Measurements from ENCODE around the gene ALPG. TPM values are rescaled to one million over a fixed set of nuclear protein-coding genes. Genes with fewer than 3 reads are reported as not detected.
"Not testable (repeated sequence)": the region's sequence is repeated elsewhere in the genome, so short reads cannot be mapped to it uniquely, and the experiment has no call there.

ALPG gene
- total RNA-seq, 2 donors from 2014 or later = not detected

- Histone ChIP-seq H3K27me3 (ENCODE audit: control insufficient read depth, insufficient read depth, low read length, poor library complexity, severe bottlenecking) (no peaks in the 10 kb centered on the region), H3K9me3 (ENCODE audit: control insufficient read depth, low read length) (no peaks in the 10 kb centered on the region), H3K4me3 (ENCODE audit: low read length) (no peak overlapping the region), H3K4me1 (ENCODE audit: control insufficient read depth, insufficient read depth, low read length) (no peaks in the 10 kb centered on the region), H3K9ac (ENCODE audit: extremely low read depth, low read length, poor library complexity, severe bottlenecking) (no peak overlapping the region), H3K36me3 (ENCODE audit: control insufficient read depth, insufficient read depth, low read length) (no peaks in the 10 kb centered on the region), H3K27ac (ENCODE audit: low read depth, low read length) (no peak overlapping the region)
- peaks cover 4% of the 10 kb centered on the region for H3K4me1 Mint-ChIP-seq
- peaks cover 16% of the 10 kb centered on the region for H3K27me3 Mint-ChIP-seq (ENCODE audit: insufficient read depth)
- TF ChIP-seq, protein P1, sequence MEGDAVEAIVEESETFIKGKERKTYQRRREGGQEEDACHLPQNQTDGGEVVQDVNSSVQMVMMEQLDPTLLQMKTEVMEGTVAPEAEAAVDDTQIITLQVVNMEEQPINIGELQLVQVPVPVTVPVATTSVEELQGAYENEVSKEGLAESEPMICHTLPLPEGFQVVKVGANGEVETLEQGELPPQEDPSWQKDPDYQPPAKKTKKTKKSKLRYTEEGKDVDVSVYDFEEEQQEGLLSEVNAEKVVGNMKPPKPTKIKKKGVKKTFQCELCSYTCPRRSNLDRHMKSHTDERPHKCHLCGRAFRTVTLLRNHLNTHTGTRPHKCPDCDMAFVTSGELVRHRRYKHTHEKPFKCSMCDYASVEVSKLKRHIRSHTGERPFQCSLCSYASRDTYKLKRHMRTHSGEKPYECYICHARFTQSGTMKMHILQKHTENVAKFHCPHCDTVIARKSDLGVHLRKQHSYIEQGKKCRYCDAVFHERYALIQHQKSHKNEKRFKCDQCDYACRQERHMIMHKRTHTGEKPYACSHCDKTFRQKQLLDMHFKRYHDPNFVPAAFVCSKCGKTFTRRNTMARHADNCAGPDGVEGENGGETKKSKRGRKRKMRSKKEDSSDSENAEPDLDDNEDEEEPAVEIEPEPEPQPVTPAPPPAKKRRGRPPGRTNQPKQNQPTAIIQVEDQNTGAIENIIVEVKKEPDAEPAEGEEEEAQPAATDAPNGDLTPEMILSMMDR (conservative IDR thresholded peaks at IDR 0.05) = no peak
- no peak for DNase-seq
- H3K27ac Mint-ChIP-seq = no peak overlapping the region
- no peaks in the 10 kb centered on the region for H3K9me3 Mint-ChIP-seq
- no peak overlapping the region for H3K4me3 Mint-ChIP-seq
- 87 to 100% methylated on average over 1 to 17 of the region's 17 CpGs for WGBS, 2 experiments (ENCODE audit: insufficient coverage in 1 of 2, insufficient read length in 1 of 2)
- H3K36me3 Mint-ChIP-seq (ENCODE audit: low read depth) = no peaks in the 10 kb centered on the region
Observed at GRCh38 chr2:232377841-232378734, 28.6 kb upstream of the ALPG start.

DNA sequence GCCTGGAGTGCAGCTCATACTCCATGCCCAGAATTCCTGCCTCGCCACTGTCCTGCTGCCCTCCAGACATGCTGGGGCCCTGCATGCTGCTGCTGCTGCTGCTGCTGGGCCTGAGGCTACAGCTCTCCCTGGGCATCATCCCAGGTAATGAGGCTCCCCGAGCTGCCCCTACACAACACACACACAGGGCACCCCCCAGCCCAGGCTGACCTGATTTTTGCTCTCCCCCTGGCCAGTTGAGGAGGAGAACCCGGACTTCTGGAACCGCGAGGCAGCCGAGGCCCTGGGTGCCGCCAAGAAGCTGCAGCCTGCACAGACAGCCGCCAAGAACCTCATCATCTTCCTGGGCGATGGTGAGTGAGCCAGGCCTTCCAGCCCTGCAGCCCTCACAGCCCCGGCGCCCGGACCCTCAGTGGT, 27.9 kb upstream of the ALPG start, which contains the start of gene ALPP:
ALPP (plus strand) TSS at position 17 of the 417 bp plus-strand sequence; CDS start at position 69, 52 bp downstream.
- not testable (repeated sequence) for DNase-seq; H3K9ac ChIP-seq (ENCODE audit: extremely low read depth, low read length, poor library complexity, severe bottlenecking); H3K4me3 ChIP-seq (ENCODE audit: low read length); H3K4me1 ChIP-seq (ENCODE audit: control insufficient read depth, insufficient read depth, low read length); H3K27ac ChIP-seq (ENCODE audit: low read depth, low read length); H3K9me3 Mint-ChIP-seq; H3K27ac Mint-ChIP-seq; H3K36me3 Mint-ChIP-seq (ENCODE audit: low read depth); H3K27me3 ChIP-seq (ENCODE audit: control insufficient read depth, insufficient read depth, low read length, poor library complexity, severe bottlenecking); H3K36me3 ChIP-seq (ENCODE audit: control insufficient read depth, insufficient read depth, low read length); H3K4me1 Mint-ChIP-seq; H3K4me3 Mint-ChIP-seq; H3K9me3 ChIP-seq (ENCODE audit: control insufficient read depth, low read length)
- WGBS, 2 experiments (ENCODE audit: insufficient coverage in 1 of 2, insufficient read length in 1 of 2) = 87% methylated on average over 12 of the region's 12 CpGs; no CpG with 5 or more reads in 1 of the 2 experiments
- peaks cover 22% of the 10 kb centered on the region for H3K27me3 Mint-ChIP-seq (ENCODE audit: insufficient read depth)

- WGBS, 2 experiments (ENCODE audit: insufficient coverage in 1 of 2, insufficient read length in 1 of 2) = 91 to 95% methylated on average over 21 to 39 of the region's 41 CpGs
- H3K9me3 ChIP-seq (ENCODE audit: control insufficient read depth, low read length); H3K9me3 Mint-ChIP-seq; H3K4me3 Mint-ChIP-seq; H3K36me3 ChIP-seq (ENCODE audit: control insufficient read depth, insufficient read depth, low read length); H3K36me3 Mint-ChIP-seq (ENCODE audit: low read depth); H3K27ac Mint-ChIP-seq; DNase-seq; H3K9ac ChIP-seq (ENCODE audit: extremely low read depth, low read length, poor library complexity, severe bottlenecking); H3K4me1 Mint-ChIP-seq; H3K4me1 ChIP-seq (ENCODE audit: control insufficient read depth, insufficient read depth, low read length); H3K27ac ChIP-seq (ENCODE audit: low read depth, low read length); H3K4me3 ChIP-seq (ENCODE audit: low read length): not testable (repeated sequence)
- H3K27me3 Mint-ChIP-seq (ENCODE audit: insufficient read depth) = peaks cover 34% of the 10 kb centered on the region
- peaks cover 14% of the 10 kb centered on the region for H3K27me3 ChIP-seq (ENCODE audit: control insufficient read depth, insufficient read depth, low read length, poor library complexity, severe bottlenecking)
Observed at GRCh38 chr2:232379610-232380590, 26.7 kb upstream of the ALPG start.
